Measurements from ENCODE around the gene OR2T8. TPM values are rescaled to one million over a fixed set of nuclear protein-coding genes. Genes with fewer than 3 reads are reported as not detected.

OR2T8 gene, protein sequence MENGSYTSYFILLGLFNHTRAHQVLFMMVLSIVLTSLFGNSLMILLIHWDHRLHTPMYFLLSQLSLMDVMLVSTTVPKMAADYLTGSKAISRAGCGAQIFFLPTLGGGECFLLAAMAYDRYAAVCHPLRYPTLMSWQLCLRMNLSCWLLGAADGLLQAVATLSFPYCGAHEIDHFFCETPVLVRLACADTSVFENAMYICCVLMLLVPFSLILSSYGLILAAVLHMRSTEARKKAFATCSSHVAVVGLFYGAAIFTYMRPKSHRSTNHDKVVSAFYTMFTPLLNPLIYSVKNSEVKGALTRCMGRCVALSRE
- total RNA-seq (2021) = not detected in 2 replicates
- long read RNA-seq = 0 reads

DNA sequence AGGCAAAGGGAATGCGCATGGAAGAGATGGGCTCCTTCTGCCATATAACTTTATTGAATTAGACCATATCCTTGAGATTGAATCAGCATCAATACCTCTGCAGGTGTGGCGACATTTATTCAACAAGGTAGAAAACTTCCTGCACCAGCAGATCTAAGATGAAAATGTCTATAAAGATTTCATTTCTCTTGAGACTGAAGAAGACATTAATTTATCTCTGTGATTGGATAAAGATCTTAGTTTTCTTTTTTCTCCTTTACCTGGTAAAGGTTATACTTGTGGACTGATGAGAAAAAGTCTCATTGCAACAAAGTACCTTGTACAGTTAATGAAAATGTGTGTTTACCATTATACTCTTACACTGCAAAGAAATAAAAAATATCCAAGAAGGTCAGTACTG, at the start of gene OR2T8:
TSS of gene OR2T8 (plus strand) at position 301 of the 400 bp plus-strand sequence. CDS start 766 bp downstream, outside the sequence.
- H3K27ac Mint-ChIP-seq = no peak within 1 kb of the TSS
- H3K56ac ChIP-seq (ENCODE audit: insufficient read length, low read depth, low read length) = no peak within 1 kb of the TSS
- no peak within 1 kb of the TSS for H2AK5ac ChIP-seq (ENCODE audit: insufficient read length, low read length)
- no peak within 1 kb of the TSS for H2BK15ac ChIP-seq (ENCODE audit: low read depth, low read length)
- H3K23me2 ChIP-seq (ENCODE audit: insufficient read length, low read depth, low read length, poor library complexity, severe bottlenecking) = no peaks in the 10 kb centered on the region
- H2BK20ac ChIP-seq (ENCODE audit: low read depth, low read length, poor library complexity, severe bottlenecking) = no peak within 1 kb of the TSS
- H4K20me1 ChIP-seq (ENCODE audit: control insufficient read depth, insufficient read depth, insufficient read length) = no peaks in the 10 kb centered on the region
- WGBS (ENCODE audit: extremely low coverage, insufficient read length, low lambda C conversion rate) = no CpG with 5 or more reads among the region's 2 CpGs
- H3K4me1 Mint-ChIP-seq = no peaks in the 10 kb centered on the region
- H3K9me3 Mint-ChIP-seq = peaks cover 52 to 54% of the 10 kb centered on the region in 2 experiments
- DNase-seq = no peak
- no peak within 1 kb of the TSS for H3K4me2 ChIP-seq (ENCODE audit: insufficient read depth, insufficient read length, low read length)
- no peak within 1 kb of the TSS for H4K8ac ChIP-seq (replicated peaks; ENCODE audit: insufficient read length, low read depth, low read length)
- H2AFZ ChIP-seq (ENCODE audit: low read length) = no peak within 1 kb of the TSS
- H2BK120ac ChIP-seq (ENCODE audit: low read depth, low read length, poor library complexity, severe bottlenecking) = no peak within 1 kb of the TSS
- H3K27ac ChIP-seq (ENCODE audit: insufficient read length, low read depth, low read length) = no peak within 1 kb of the TSS
- no peaks in the 10 kb centered on the region; a peak in 1 of 7 replicates for H3K36me3 Mint-ChIP-seq (ENCODE audit: insufficient read depth in 1 of 3, low read depth in 3 of 3)
- no peaks in the 10 kb centered on the region for H3K4me1 ChIP-seq (ENCODE audit: insufficient read depth, low read length)
- no peak within 1 kb of the TSS for H3K14ac ChIP-seq (ENCODE audit: insufficient read depth, low read length)
- H3K23ac ChIP-seq (ENCODE audit: insufficient read length, low read depth, low read length) = no peak within 1 kb of the TSS
- H3K9ac ChIP-seq (ENCODE audit: extremely low read depth, insufficient read length, low read length) = no peak within 1 kb of the TSS
- no peak within 1 kb of the TSS for H3T11ph ChIP-seq (ENCODE audit: low read length)
- no peaks in the 10 kb centered on the region for H3K27me3 ChIP-seq (ENCODE audit: insufficient read depth, low read length)
- H3K27me3 Mint-ChIP-seq (ENCODE audit: low read depth) = no peaks in the 10 kb centered on the region
- no peaks in the 10 kb centered on the region for H3K79me2 ChIP-seq (ENCODE audit: insufficient read depth, low read length)
- peaks cover 18% of the 10 kb centered on the region for H3K9me3 ChIP-seq (ENCODE audit: control insufficient read depth, low read depth, low read length)
- no peak within 1 kb of the TSS for H3K4me3 Mint-ChIP-seq
- no peak within 1 kb of the TSS for H4K91ac ChIP-seq (ENCODE audit: insufficient read length, low read depth, low read length)
- no peak within 1 kb of the TSS for H3K4ac ChIP-seq (ENCODE audit: low read depth, low read length)
- no peak within 1 kb of the TSS for H2BK5ac ChIP-seq (ENCODE audit: insufficient read length, low read length)
- no peak within 1 kb of the TSS for H2BK12ac ChIP-seq (ENCODE audit: insufficient read length, low read depth, low read length)
- no peak within 1 kb of the TSS for H4K5ac ChIP-seq (ENCODE audit: insufficient read length, low read depth, low read length)
- H3K79me1 ChIP-seq (ENCODE audit: insufficient read depth, low read depth, low read length, poor library complexity, severe bottlenecking) = no peaks in the 10 kb centered on the region
- H3K18ac ChIP-seq (ENCODE audit: insufficient read length, low read depth, low read length) = no peak within 1 kb of the TSS
- TF ChIP-seq, protein P1, sequence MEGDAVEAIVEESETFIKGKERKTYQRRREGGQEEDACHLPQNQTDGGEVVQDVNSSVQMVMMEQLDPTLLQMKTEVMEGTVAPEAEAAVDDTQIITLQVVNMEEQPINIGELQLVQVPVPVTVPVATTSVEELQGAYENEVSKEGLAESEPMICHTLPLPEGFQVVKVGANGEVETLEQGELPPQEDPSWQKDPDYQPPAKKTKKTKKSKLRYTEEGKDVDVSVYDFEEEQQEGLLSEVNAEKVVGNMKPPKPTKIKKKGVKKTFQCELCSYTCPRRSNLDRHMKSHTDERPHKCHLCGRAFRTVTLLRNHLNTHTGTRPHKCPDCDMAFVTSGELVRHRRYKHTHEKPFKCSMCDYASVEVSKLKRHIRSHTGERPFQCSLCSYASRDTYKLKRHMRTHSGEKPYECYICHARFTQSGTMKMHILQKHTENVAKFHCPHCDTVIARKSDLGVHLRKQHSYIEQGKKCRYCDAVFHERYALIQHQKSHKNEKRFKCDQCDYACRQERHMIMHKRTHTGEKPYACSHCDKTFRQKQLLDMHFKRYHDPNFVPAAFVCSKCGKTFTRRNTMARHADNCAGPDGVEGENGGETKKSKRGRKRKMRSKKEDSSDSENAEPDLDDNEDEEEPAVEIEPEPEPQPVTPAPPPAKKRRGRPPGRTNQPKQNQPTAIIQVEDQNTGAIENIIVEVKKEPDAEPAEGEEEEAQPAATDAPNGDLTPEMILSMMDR (conservative IDR thresholded peaks at IDR 0.05) = no peak
